Activated CD4-positive, alpha-beta T cell treated with anti-CD3 and anti-CD28 coated beads for 48 hours (primary cell): Measurements from ENCODE around the gene IQGAP2.

Experiments used
- DNase-seq: peaks from one replicate; pipeline ENCODE4 v3.0.0-alpha.2; 2020

IQGAP2 gene

GRCh38 chr5:76402886-76403765 is at the start of gene IQGAP2:
Gene IQGAP2 (plus strand): TSS chr5:76403285. CDS start chr5:76403546, 261 bp downstream.
- DNase-seq = peak; percentile 85

- DNase-seq = no peak
These were observed 46.2 kb upstream of the IQGAP2 start for GRCh38 chr5:76356887-76357286.

GRCh38 chr5:76363352-76364225 is 39.5 kb upstream of the IQGAP2 start:
- DNase-seq = no peak

- DNase-seq = no peak
These were observed 38.9 kb upstream of the IQGAP2 start for GRCh38 chr5:76364226-76364589.

GRCh38 chr5:76365561-76365960 is 37.5 kb upstream of the IQGAP2 start:
- DNase-seq = no peak

- DNase-seq = no peak
These were observed 36.5 kb upstream of the IQGAP2 start for GRCh38 chr5:76366596-76366995.

- peak; percentile 41 for DNase-seq
These were observed 35.3 kb upstream of the IQGAP2 start for GRCh38 chr5:76367623-76368371.

- no peak for DNase-seq
These were observed 34.1 kb upstream of the IQGAP2 start for GRCh38 chr5:76368941-76369340.

GRCh38 chr5:76369668-76370067 is 33.4 kb upstream of the IQGAP2 start:
- peak; percentile 28 for DNase-seq

GRCh38 chr5:76371960-76372322 is 31.1 kb upstream of the IQGAP2 start:
- no peak for DNase-seq

- DNase-seq = no peak
These were observed 30.6 kb upstream of the IQGAP2 start for GRCh38 chr5:76372323-76373054.

- no peak for DNase-seq
These were observed 26.8 kb upstream of the IQGAP2 start for GRCh38 chr5:76376148-76376865.

GRCh38 chr5:76376866-76377230 is 26.2 kb upstream of the IQGAP2 start:
- DNase-seq = no peak

- no peak for DNase-seq
These were observed 24.7 kb upstream of the IQGAP2 start for GRCh38 chr5:76378355-76378754.

GRCh38 chr5:76379316-76379715 is 23.8 kb upstream of the IQGAP2 start:
- DNase-seq = no peak

- no peak for DNase-seq
These were observed 23.2 kb upstream of the IQGAP2 start for GRCh38 chr5:76379855-76380254.

GRCh38 chr5:76380346-76381066 is 22.6 kb upstream of the IQGAP2 start:
- DNase-seq = no peak

GRCh38 chr5:76383126-76383832 is 19.8 kb upstream of the IQGAP2 start:
- no peak for DNase-seq

- no peak for DNase-seq
These were observed 18.9 kb upstream of the IQGAP2 start for GRCh38 chr5:76384189-76384588.

- DNase-seq = no peak
These were observed 18.4 kb upstream of the IQGAP2 start for GRCh38 chr5:76384705-76385104.

GRCh38 chr5:76385540-76385939 is 17.5 kb upstream of the IQGAP2 start:
- no peak for DNase-seq
